Esophagus squamous epithelium (tissue), 4 donors: ENCODE measurements around the gene TSPAN15.

Experiments used
- CTCF ChIP-seq, 6 experiments: fragments of 450-650 bp in 4 of 6; fragments of 200-600 bp in 2 of 6; sonication (generic) in 2 of 6; IDR thresholded peaks; one replicate each; pipeline ENCODE4 v1.5.1; 2016 to 2019; ENCODE audit warnings: antibody characterized with exemption in 6 of 6, mild to moderate bottlenecking in 4 of 6, moderate library complexity in 4 of 6
- POLR2A ChIP-seq, 4 donors: fragments of 450-650 bp; IDR thresholded peaks; one replicate each; pipeline ENCODE4 v1.6.1; 2017; ENCODE audit warnings: antibody characterized with exemption in 4 of 4, mild to moderate bottlenecking in 4 of 4, moderate library complexity in 3 of 4

- TF ChIP-seq POLR2A (IDR thresholded peaks at IDR 0.05) (no peak), CTCF (IDR thresholded peaks at IDR 0.05) (no peak)
These were observed 47.6 kb downstream of the TSPAN15 start for GRCh38 chr10:69498711-69499471.
